ENCODE data around the gene ARMC9. TPM values are rescaled to one million over a fixed set of nuclear protein-coding genes. Genes with fewer than 3 reads are reported as not detected.

Gene ARMC9
- total and polyA plus RNA-seq, 2 donors (not counting 3 experiments of a cell fraction or from before 2014, with no cell fraction given) = 16.4 to 24.2 TPM

- Histone ChIP-seq H2AFZ (ENCODE audit: low read depth, low read length) (no peak overlapping the region), H3K4me2 (ENCODE audit: insufficient read depth, low read length) (no peak overlapping the region), H3K4me1 (ENCODE audit: control insufficient read depth, extremely low read depth, insufficient read depth, low read length) (no peaks in the 10 kb centered on the region), H3K9me3 (replicated peaks; ENCODE audit: control insufficient read depth, insufficient read depth, low read length) (no peaks in the 10 kb centered on the region), H3K9me1 (replicated peaks; ENCODE audit: control insufficient read depth, extremely low read depth, insufficient read depth, low read length) (no peaks in the 10 kb centered on the region), H3K79me2 (ENCODE audit: control insufficient read depth, insufficient read depth, low read length) (no peaks in the 10 kb centered on the region), H3K27me3 (ENCODE audit: control insufficient read depth in 2 of 2, insufficient read depth in 2 of 2, low read length in 2 of 2) (no peaks in the 10 kb centered on the region), H3K9ac (replicated peaks; ENCODE audit: extremely low read depth, insufficient read depth, low read length) (no peak overlapping the region), H3K27ac (ENCODE audit: insufficient read depth, low read depth, low read length) (no peak overlapping the region), H3K36me3 (ENCODE audit: control insufficient read depth in 2 of 2, extremely low read depth in 1 of 2, insufficient read depth in 2 of 2, low read length in 2 of 2) (no peaks in the 10 kb centered on the region), H4K20me1 (replicated peaks; ENCODE audit: control insufficient read depth, extremely low read depth, insufficient read depth, low read length) (no peaks in the 10 kb centered on the region), H3K4me3 (replicated peaks in 1 of 3; ENCODE audit: insufficient read depth in 1 of 3, low read depth in 1 of 3, low read length in 3 of 3) (no peak overlapping the region)
- BruUV-seq (replicated peaks) = no TSS peak
- TF ChIP-seq POLR2AphosphoS5 (IDR thresholded peaks at IDR 0.05; ENCODE audit: insufficient read depth, low read depth, low read length) (no peak), FOS (IDR thresholded peaks at IDR 0.05; ENCODE audit: borderline replicate concordance, insufficient read depth, low read length) (no peak), MYC (IDR thresholded peaks at IDR 0.05; ENCODE audit: low read depth, low read length) (no peak), EZH2 (IDR thresholded peaks at IDR 0.05; ENCODE audit: borderline replicate concordance, low read depth, low read length, severe bottlenecking) (no peak), JUN (IDR thresholded peaks at IDR 0.05; ENCODE audit: borderline replicate concordance, insufficient read depth, insufficient read length, low read depth) (no peak), MAX (IDR thresholded peaks at IDR 0.05; ENCODE audit: insufficient read depth, insufficient read length) (no peak)
- TF ChIP-seq, protein P1, sequence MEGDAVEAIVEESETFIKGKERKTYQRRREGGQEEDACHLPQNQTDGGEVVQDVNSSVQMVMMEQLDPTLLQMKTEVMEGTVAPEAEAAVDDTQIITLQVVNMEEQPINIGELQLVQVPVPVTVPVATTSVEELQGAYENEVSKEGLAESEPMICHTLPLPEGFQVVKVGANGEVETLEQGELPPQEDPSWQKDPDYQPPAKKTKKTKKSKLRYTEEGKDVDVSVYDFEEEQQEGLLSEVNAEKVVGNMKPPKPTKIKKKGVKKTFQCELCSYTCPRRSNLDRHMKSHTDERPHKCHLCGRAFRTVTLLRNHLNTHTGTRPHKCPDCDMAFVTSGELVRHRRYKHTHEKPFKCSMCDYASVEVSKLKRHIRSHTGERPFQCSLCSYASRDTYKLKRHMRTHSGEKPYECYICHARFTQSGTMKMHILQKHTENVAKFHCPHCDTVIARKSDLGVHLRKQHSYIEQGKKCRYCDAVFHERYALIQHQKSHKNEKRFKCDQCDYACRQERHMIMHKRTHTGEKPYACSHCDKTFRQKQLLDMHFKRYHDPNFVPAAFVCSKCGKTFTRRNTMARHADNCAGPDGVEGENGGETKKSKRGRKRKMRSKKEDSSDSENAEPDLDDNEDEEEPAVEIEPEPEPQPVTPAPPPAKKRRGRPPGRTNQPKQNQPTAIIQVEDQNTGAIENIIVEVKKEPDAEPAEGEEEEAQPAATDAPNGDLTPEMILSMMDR (IDR thresholded peaks at IDR 0.05; ENCODE audit: extremely low read depth in 1 of 2, insufficient read depth in 1 of 2, low read depth in 1 of 2, low read length in 2 of 2) = no peak
- DNase-seq (ENCODE audit: low read depth, low spot score) = no peak
- CTCF ChIA-PET = interaction anchor here (1.3 to 1.9 kb wide), 2 partner anchors 11 to 15 kb away, joined by 4 read pairs; no protein-coding TSS in a partner anchor
- no peak for FAIRE-seq
- dilution Hi-C loops (cut with MboI; ENCODE audit: extremely low pct_ligation_motif_present, low sequenced_read_pairs) = no loop called here
- POLR2A ChIA-PET = no interaction called here
- intact Hi-C loops (cut with micrococcal nuclease) = no loop called here
These were observed 40.3 kb downstream of the ARMC9 start for GRCh38 chr2:231238689-231239088.

All from endothelial cell of umbilical vein (primary cell).